ENCODE results near the gene GLI3. TPM values are rescaled to one million over a fixed set of nuclear protein-coding genes. Genes with fewer than 3 reads are reported as not detected.
A peak's percentile ranks its signal among the peaks of the same experiment; 100 is the strongest.

Gene GLI3
- total RNA-seq, 1 donor from 2014 or later, result 32.0 TPM

- Histone ChIP-seq H3K27ac (no peak overlapping the region), H3K79me2 (ENCODE audit: low read depth) (no peaks in the 10 kb centered on the region), H3K9me3 (ENCODE audit: low read depth) (no peaks in the 10 kb centered on the region), H4K20me1 (ENCODE audit: low read depth) (no peaks in the 10 kb centered on the region), H3K36me3 (no peaks in the 10 kb centered on the region), H3K4me3 (no peak overlapping the region), H3K27me3 (no peaks in the 10 kb centered on the region), H3F3A (ENCODE audit: low read depth) (no peaks in the 10 kb centered on the region), H3K9ac (no peak overlapping the region), H3K4me1 (peaks cover 18% of the 10 kb centered on the region), H2AFZ (replicated peaks) (no peak overlapping the region), H3K4me2 (no peak overlapping the region)
- Mint-ChIP-seq H3K36me3 (no peaks in the 10 kb centered on the region), H3K27ac (peak overlapping the region; percentile 98), H3K27me3 (ENCODE audit: insufficient read depth, low read depth) (no peaks in the 10 kb centered on the region), H3K4me1 (peaks cover 33% of the 10 kb centered on the region), H3K4me3 (no peak overlapping the region), H3K9me3 (peaks cover 5% of the 10 kb centered on the region)
- peak; percentile 7 for DNase-seq (ENCODE audit: low spot score)
- TF ChIP-seq EZH2phosphoT487 (IDR thresholded peaks at IDR 0.05) (no peak), CTCF (IDR thresholded peaks at IDR 0.05) (no peak), EZH2 (IDR thresholded peaks at IDR 0.05) (no peak)
Observed at GRCh38 chr7:42262964-42263363, 26.0 kb upstream of the GLI3 start.

- Histone ChIP-seq H3K27ac (no peak overlapping the region), H3K9me3 (ENCODE audit: low read depth) (no peaks in the 10 kb centered on the region), H3F3A (ENCODE audit: low read depth) (no peaks in the 10 kb centered on the region), H3K4me1 (no peaks in the 10 kb centered on the region), H3K4me2 (no peak overlapping the region), H3K79me2 (ENCODE audit: low read depth) (no peaks in the 10 kb centered on the region), H3K27me3 (no peaks in the 10 kb centered on the region), H3K9ac (no peak overlapping the region), H2AFZ (replicated peaks) (no peak overlapping the region), H4K20me1 (ENCODE audit: low read depth) (no peaks in the 10 kb centered on the region), H3K36me3 (no peaks in the 10 kb centered on the region), H3K4me3 (no peak overlapping the region)
- Mint-ChIP-seq H3K27me3 (ENCODE audit: insufficient read depth, low read depth) (peaks cover 3% of the 10 kb centered on the region), H3K4me3 (no peak overlapping the region), H3K9me3 (peaks cover 16% of the 10 kb centered on the region), H3K27ac (no peak overlapping the region), H3K4me1 (no peaks in the 10 kb centered on the region), H3K36me3 (peaks cover 4% of the 10 kb centered on the region)
- no peak for DNase-seq (ENCODE audit: low spot score)
- TF ChIP-seq EZH2phosphoT487 (IDR thresholded peaks at IDR 0.05) (no peak), EZH2 (IDR thresholded peaks at IDR 0.05) (no peak), CTCF (IDR thresholded peaks at IDR 0.05) (no peak)
Observed at GRCh38 chr7:42254217-42254616, 17.2 kb upstream of the GLI3 start.

- Histone ChIP-seq H3K9me3 (ENCODE audit: low read depth) (no peaks in the 10 kb centered on the region), H3K4me2 (no peak overlapping the region), H3K27me3 (no peaks in the 10 kb centered on the region), H3K79me2 (ENCODE audit: low read depth) (no peaks in the 10 kb centered on the region), H4K20me1 (ENCODE audit: low read depth) (no peaks in the 10 kb centered on the region), H3K36me3 (no peaks in the 10 kb centered on the region), H3K4me1 (no peaks in the 10 kb centered on the region), H2AFZ (replicated peaks) (no peak overlapping the region), H3K27ac (no peak overlapping the region), H3K4me3 (no peak overlapping the region), H3K9ac (no peak overlapping the region), H3F3A (ENCODE audit: low read depth) (no peaks in the 10 kb centered on the region)
- peak overlapping the region; percentile 5 for H3K27ac Mint-ChIP-seq
- H3K4me1 Mint-ChIP-seq, result no peaks in the 10 kb centered on the region
- no peak overlapping the region for H3K4me3 Mint-ChIP-seq
- H3K36me3 Mint-ChIP-seq, result peaks cover 4% of the 10 kb centered on the region
- peaks cover 3% of the 10 kb centered on the region for H3K27me3 Mint-ChIP-seq (ENCODE audit: insufficient read depth, low read depth)
- TF ChIP-seq CTCF (IDR thresholded peaks at IDR 0.05) (no peak), EZH2 (IDR thresholded peaks at IDR 0.05) (no peak), EZH2phosphoT487 (IDR thresholded peaks at IDR 0.05) (no peak)
- DNase-seq (ENCODE audit: low spot score), result no peak
- peaks cover 13% of the 10 kb centered on the region for H3K9me3 Mint-ChIP-seq
Observed at GRCh38 chr7:42253316-42253715, 16.3 kb upstream of the GLI3 start.

Measured in neural progenitor cell (in vitro differentiated cells).